Measurements from ENCODE around the gene HSPH1.

Gene HSPH1

DNA sequence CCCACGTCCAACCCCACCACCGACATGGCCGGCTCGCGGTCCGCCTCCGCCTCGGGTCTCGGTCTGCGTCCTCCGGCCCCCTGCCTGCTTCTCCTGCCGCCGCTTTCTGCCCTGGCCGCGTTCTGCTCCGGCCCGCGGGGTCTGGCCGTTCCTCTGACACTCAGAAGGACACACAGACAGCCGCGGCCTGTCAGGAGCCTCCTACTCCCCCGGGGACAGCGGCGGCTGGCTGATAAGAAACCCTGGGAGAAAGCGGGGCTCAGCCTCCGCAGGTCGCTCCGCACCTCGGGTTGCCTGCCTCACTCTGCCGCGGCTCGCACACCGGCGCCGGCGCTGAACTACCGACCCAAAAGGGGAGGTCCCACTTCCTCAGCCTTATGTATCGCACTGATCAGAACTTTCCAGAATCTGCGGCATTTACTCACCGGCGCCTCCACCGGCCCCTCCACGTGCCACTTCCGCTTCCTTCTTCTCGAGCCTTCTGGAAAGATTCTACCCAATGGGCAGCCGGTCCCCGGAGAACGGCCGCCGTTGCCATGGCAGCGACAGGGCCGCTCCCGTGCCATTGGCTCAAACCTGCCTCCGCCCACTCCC lies at the start of gene HSPH1:
TSS of gene HSPH1 (minus strand) at position 348 of the 594 bp plus-strand sequence. CDS start at position 26, 322 bp downstream.
- peak; percentile 96 for DNase-seq (ENCODE audit: low read depth in 2 of 2)

DNA sequence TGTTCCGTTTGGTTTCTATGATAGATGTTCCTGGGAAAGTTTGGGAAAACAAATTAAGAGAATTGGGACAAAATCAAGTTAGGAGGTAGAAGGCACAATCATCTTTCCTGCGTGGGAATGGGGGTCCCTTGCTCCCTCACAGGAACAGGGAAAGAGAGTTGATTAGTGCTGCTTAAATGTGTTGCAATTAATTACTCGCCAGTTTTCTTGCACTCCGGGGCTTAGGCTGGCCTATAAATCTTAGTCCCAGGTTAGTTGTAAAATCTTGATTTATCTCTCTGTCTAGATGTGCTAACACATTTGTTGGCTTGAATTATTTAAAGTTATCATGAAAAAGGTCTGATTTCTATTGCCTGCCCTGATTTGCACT lies 48.1 kb upstream of the HSPH1 start:
- DNase-seq (ENCODE audit: low read depth in 2 of 2), result no peak

DNA sequence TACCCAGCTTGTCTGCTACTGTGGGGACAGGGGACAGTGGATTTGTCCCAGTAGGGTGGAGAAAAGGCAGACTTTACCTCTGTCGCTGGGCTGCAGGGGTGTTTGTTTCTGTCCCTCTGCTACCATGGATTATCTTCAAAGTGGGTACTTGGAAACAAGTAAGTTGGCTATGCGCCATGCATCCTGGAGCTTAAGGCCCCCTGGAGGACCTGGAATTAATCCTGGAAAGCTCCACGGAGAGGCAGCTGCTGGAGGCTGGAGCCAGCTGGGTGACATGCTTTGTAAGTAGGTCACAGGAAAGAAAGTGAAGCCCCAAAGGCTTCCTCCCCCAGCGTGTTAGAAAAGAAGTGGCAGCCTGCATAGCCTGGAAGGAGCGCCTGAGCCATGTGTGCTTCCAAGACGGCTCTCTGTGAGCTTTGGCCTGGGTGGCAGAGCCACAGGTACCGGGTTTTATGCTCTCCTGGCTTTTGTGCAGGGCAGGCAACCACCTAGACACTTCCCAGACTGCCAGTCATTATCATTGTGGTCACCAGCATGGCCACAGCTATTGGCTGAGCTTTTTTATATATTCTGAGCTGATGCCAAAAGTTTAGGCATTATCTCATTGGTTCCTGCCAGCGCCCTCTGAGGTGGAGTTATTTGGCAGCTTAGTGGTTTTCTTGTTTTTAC lies 47.6 kb upstream of the HSPH1 start:
- DNase-seq (ENCODE audit: low read depth in 2 of 2), result no peak

DNA sequence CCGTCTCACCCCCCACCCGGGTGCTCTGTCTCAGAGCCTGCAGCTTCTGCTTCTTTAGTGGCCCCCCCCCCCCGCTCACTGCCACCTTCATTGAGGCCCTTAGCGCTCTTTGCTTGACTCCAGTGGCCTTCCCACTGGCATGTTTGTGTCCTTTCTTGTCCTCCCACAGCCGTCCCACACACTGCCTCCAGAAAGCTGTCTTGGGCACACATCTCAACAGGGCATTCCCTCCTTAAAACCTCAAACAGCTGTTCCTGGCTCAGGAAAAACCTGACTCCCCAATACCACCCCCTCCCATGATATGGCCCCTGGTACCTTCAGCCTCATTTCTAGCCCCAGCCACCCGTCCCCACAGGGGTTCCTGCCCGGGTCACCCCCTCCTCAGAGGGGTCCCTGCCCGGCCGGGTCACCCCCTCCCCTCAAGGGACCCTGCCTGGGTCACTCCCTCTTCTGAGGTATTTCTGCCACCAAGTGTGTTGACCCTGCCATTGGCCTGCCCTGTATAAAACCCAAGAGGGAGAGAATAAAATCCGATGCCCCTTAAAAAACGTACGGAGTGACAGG lies 46.9 kb upstream of the HSPH1 start:
- no peak for DNase-seq (ENCODE audit: low read depth in 2 of 2)

DNA sequence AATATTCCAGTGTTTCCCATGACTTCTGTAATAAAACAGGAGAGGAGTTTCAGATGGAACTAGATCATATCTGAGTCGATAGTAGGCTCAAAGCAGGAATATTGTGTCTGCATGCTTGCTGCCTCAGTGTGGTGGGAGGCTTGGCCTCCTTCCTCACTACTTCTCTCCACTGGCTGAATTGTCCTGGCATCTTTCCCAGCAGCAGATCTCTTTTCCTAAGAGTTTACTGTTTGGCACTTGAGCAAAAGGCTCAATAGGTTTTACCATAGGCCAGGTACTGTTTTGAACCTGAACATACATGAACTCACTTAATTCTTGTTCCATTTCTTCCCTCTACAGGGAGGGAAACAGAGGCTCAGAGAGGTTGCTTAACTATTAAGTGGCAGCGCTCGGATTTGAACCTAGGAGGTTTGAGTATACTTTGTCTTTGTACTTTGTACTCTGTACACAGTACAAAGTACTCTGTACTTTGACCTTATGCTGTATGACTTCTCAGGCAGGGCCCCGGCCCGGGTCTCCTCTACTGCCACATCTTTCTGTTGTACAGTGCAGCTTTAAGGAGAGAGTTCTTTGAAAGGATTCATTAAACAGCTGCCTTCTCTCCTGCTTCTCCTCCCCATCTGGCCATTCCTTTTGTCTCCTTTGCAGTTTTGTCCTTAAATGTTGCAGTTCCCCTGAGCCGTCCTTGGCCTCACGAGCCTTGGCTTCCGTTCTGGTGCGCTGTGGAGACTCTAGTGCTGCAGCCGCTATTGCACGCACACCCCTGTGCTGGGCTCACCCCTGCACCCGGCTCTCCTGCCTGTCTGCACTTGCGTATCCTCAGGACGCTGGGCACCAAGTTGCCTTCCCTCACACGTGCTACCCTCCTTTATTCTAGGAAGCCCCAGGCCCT lies 46.2 kb upstream of the HSPH1 start:
- DNase-seq (ENCODE audit: low read depth in 2 of 2), result no peak

DNA sequence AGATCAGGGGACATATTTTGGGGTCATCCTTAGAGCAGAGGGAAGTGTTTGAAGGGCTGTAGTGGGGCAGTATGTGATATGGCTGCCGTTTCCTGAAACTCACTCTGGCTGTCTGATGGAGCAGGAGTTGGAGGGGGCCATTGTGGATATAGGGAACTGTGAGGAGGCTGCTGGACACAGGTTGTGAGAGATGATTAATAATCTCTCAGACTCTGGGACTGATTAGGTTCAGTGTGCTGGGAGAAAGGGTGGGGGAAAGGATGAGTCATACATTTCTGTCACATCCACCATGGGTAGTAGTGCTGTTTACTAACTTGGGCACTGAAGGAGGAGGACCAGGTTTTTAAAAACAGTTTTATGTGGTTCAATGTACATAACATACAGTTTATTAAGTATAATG lies 42.9 kb upstream of the HSPH1 start:
- DNase-seq (ENCODE audit: low read depth in 2 of 2), result no peak

DNA sequence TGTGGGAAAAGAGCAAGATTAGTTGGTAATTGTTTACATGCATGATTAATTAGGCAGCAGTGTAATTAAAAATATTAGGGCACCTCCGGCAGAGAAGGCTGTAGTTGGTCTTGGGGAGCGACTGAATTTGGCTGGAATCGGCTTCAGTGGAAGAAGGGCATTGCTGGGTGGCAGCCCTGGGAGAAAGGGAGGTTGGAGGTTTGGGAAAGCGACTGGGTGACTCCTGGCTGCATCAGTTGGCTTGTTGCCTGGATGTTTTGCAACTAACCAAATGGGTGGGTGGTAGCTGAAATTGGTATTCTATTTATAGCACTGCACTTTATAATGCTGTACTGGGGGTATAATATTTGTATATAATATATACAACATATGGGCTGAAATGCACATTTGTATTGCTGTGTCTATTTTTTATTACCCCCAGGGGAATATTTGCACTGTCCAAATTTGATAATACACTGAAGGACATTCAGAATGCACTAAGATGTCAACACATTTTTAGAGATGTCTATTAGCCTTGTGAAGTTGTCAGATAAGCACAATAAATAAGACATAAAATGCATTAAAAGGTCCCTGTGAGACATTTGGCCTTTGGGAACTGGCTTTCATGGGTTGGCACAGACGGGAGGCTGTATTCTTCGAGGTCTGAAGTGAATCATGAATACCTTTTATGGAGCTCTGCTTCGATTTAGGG lies 39.8 kb upstream of the HSPH1 start:
- DNase-seq (ENCODE audit: low read depth in 2 of 2), result no peak

DNA sequence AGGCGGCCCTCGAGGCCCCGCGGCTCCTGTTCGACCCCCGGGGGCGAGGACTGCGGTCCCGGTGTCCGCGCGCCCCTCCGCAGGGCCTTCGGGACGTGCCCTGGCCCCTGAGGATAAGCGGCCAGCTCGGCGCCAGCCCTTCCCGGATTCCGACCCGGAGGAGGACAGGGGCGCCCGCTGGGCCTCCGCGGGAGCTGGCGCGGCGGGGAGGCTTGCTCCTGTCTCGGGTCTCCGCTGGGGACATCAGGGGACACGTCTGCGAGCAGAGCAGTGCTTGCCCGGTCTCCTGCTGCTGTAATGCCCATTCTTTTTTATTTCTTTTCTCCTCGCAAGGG lies 38.9 kb upstream of the HSPH1 start:
- DNase-seq (ENCODE audit: low read depth in 2 of 2), result peak; percentile 8 to 23

DNA sequence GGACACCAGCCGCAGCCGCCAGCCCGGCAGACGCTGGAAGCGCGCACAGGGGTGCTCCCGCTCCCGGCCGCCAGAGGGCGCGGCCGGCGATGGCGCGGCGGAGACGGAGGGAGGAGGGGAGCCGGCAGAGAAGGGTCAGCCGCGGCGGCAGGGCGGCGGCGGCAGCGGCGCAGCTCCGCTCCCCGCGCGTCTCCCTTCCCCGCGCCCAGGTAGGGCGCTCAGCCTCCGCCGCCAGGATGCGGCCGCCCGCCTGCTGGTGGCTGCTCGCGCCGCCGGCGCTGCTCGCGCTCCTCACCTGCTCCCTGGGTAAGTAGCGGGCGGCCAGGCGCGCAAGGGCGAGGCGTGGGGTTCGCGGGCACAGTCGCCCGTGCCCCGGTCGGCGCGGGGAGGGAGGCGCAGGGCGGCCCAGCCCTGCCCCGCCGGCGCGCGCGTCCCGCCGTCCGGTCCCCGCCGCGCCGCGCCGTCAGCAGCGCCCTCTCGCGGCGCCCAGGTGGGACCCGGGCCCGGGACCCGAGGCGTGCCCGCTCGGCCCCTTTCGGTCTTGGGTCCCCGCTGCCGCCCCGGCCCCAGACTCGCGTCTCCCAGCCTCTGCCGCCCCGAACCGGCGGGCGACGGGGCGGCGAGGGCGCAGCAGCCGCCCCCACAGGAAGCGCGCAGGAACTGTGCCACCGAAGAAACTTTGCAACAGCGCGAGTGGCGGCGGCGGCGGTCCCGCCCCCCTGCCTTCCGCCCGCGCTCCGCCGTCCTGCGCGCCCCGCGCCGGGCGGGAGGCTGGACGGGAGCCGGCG lies 38.3 kb upstream of the HSPH1 start, which contains the start of gene B3GLCT:
TSS of gene B3GLCT (plus strand) at position 127 of the 788 bp plus-strand sequence. CDS start at position 237, 110 bp downstream.
- DNase-seq (ENCODE audit: low read depth in 2 of 2), result peak; percentile 60 to 61

DNA sequence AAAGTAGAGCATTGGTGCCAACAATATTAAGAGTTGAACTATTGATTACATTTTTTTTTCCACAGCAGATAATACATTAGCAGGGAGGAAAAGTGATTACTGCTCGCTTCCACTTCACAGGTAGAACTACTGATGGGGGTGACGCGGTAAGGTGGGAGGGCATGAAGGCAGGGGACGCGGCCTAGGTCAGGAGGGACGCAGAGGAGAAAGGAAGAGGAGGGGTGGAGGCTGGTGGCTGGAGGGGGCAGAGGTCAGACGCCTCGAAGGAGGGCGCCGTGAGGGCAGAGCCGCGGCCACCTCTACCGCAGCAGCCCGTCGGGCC lies 37.8 kb upstream of the HSPH1 start:
- no peak for DNase-seq (ENCODE audit: low read depth in 2 of 2)

DNA sequence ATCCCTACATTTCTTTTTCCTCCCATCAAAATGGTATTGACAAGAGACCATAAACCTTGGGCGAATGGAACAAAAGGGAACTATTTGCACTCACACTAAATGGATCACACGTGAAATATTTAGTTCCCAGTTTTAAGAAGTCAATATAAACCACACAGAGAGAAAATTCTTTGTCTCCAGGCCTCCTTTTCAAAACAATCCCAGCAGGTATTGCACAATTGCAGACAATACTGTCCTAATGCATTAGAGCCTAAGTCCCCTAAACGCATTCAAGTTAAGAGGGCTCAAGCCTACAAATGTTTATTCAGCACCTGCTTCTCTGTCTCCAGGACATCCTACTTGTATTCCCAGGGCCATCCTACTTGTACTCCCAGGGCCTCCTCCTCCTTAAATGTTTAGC lies 36.8 kb upstream of the HSPH1 start:
- DNase-seq (ENCODE audit: low read depth in 2 of 2), result no peak

DNA sequence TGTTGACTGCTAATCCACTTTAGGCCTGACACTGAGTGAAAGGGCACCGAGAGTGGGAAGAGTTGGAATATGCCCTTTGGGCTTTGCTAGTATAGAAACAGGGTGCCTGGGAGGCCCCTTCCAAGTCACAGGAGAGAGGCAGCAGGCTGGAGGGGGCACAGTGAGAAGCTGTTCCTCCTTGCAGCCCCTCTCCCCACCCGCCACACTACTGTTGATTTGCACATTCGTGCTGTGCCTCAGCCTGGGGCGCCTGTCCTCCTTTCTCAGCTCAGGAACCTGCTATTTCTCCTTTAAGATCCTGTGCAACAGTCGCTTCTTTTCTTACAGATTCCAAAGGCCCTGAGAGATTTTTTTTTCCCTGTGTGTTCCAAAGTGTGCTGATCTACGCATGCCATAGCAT lies 35.3 kb upstream of the HSPH1 start:
- no peak for DNase-seq (ENCODE audit: low read depth in 2 of 2)

DNA sequence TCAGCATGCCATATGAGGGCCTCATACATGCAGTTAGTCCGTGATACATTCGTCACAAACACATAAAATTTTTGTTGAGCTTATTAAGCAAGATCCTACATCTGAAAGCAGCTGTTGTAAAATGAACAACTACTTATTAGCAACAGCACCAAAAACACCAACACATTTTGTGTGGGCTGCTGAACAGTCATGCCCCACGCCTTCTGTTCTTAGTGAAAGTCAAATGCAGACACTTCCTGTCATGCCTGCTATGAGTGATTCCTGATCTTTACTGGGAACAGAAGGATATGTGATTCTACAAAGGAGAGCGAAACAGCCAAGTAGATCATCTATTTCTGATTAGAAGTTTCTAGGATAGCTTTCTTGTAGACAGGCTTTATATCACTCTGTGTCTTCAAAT lies 33.9 kb upstream of the HSPH1 start:
- no peak for DNase-seq (ENCODE audit: low read depth in 2 of 2)

DNA sequence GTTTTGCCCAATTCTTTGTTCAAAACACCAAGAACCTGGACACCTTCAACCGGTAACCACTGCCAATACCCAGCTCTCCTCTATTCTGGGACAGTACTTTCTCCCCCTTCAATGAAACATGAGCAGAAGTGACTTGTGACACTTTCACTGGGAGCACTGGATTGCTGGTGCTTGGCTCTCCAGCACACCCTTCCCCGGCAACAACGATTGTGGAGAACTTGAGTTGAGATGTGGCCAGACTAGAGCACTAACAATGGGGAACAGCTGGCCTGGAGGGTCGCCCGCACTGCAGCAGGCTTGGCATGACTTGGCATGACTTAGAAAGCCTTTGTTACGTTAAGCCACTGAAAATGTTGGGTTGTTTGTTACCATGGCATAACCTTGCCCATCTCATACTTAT lies 30.6 kb upstream of the HSPH1 start:
- DNase-seq (ENCODE audit: low read depth in 2 of 2), result no peak

DNA sequence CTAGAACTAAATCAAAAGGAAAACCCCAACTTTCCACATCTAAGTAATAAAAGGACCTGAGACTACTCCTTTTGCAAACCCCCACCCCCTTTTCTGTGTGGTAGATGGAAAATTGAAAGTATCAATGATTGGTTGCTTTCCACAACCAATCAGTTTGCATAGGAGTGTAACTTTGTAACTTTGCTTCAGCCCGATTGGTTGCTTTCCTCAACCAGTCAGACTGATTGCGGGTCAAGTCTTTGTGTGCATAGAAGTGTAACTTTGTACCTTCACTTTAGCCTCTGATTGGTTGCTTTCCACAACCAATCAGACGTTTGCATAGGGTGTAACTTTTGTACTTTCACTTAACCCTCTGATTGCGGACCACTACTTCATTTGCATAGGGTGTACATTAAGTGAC lies 30.0 kb upstream of the HSPH1 start:
- no peak for DNase-seq (ENCODE audit: low read depth in 2 of 2)

DNA sequence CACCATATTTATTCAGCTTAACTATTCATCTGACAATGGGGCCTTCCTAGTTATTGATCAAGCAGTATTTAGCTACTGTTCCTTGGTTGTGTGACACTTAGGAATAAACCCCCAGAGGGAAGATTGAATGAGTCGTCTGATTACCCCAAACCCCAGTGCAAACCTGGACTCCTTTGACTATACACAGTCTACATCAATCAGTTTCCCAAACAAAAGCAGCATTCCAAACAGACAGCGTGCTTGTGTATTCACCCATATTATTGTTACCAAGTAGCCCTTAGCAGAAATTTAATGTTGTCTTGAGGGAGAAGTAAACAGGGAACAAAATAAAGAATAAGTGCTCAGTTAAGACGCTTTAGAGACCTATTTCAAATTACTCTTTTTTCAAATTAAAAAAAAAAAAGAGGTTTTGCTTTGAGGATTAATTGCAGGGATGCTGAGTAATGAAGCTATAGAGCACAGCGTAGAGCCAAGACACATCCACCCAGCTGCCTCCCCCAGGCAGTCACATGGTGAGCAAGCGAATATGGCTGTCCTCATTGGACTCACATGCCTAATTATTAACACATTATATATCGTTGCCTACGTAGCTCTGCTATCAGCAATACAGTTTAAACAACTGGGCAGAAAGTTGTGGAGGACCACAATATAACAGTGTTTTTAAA lies 23.4 kb upstream of the HSPH1 start:
- no peak for DNase-seq (ENCODE audit: low read depth in 2 of 2)

DNA sequence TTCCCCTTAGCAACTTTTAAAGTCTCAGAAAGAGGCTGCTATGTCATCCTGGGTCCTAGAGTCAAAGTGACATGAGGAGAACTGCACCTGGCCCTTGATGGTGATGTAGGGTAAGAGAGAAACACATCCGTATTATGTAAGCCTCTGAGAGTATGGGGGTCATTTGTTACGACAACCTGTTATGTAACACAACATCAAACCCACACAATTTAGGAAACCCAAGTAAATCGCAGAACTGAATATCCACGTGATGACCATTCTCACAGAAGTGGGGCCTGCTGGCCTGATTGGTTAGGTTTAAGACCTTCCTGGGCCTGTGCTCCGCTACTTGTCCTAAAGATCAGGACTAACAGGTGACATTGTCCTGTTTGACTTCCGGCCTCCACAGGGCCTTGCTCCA lies 22.7 kb upstream of the HSPH1 start:
- no peak for DNase-seq (ENCODE audit: low read depth in 2 of 2)

DNA sequence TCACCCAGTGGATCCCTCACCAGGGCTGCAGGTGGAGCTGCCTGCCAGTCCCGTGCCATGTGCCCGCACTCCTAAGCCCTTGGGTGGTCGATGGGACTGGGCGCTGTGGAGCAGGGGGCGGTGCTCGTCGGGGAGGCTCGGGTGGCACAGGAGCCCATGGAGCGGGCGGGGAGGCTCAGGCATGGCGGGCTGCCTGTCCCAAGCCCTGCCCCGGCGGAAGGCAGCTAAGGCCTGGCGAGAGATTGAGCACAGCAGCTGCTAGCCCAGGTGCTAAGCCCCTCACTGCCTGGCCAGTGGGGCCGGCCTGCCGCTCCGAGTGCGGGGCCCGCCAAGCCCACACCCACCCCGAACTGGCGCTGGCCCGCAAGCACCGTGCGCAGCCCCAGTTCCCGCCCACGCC lies 21.3 kb upstream of the HSPH1 start:
- no peak for DNase-seq (ENCODE audit: low read depth in 2 of 2)

DNA sequence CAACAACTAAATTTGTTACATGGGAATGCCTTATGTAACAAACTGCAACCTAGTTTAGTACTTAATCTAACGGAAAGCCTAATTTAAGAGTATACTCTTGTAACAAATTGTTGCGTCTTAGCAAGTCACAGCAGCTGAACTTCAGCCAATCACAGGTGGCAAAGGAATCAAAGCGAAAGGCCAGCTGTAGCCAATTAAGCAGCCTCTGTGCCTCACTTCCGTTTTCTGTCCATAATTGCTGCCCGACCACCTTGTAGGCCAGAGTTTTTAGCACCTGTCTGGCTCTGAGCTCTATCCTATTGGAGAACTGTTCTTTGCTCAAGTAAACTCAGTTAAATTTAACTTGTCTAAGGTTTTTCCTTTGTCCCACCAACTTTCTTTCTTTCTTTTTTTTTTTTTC lies 18.1 kb upstream of the HSPH1 start:
- DNase-seq (ENCODE audit: low read depth in 2 of 2), result no peak

DNA sequence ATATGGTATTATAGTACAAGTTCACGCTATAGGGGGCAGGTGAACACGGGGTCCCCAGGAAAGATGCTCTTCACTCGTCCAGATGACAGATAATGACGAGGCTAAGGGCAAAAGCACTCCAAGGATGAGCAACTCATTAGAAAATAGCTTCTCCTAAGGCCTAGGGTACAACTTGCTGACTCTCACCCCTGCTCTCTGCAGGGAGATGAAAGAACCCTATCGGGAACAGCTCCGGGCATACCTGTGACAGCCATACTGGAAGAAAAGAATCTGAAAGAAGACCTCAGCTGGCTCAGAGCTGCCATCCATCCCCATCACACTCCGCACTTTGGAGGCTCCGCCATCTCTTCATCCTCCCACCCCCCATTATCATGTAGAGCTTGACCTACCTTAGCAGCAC lies 17.5 kb upstream of the HSPH1 start:
- no peak for DNase-seq (ENCODE audit: low read depth in 2 of 2)
